22Rv1 (cell line): ENCODE data around the gene RAP1GAP2.
"Not testable (repeated sequence)": the region's sequence is repeated elsewhere in the genome, so short reads cannot be mapped to it uniquely, and the experiment has no call there.

Experiments used
- H3K27ac ChIP-seq: fragments of 450-650 bp; 2 replicates; pipeline ENCODE4 v1.5.1; 2017

RAP1GAP2 gene

DNA sequence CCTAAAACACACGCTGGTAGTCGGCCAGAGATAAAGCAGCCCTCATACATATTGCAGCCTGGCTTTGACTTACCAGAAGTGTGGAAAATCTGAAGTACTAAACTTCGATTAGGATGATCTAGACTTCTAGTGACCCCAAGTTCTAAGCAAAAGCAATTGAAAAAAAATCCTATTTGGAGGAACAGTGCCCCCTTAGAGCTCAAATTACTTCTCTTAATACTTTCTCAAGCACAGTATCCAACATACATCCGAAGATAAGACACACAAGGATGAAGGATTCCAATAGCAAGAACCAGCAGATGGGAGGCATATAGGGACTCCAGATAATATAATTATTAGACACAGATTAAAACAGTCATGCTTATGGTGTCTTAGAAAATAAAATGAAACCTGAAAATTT is 277.6 kb downstream of the RAP1GAP2 start:
- not testable (repeated sequence) for H3K27ac ChIP-seq
